T follicular helper cell (primary cell): ENCODE results near the gene SFT2D3.

ENCODE experiments used
- DNase-seq: peaks from one replicate; pipeline ENCODE4 v3.0.0-alpha.2; 2020; ENCODE audit warnings: low read depth

Gene SFT2D3

DNA sequence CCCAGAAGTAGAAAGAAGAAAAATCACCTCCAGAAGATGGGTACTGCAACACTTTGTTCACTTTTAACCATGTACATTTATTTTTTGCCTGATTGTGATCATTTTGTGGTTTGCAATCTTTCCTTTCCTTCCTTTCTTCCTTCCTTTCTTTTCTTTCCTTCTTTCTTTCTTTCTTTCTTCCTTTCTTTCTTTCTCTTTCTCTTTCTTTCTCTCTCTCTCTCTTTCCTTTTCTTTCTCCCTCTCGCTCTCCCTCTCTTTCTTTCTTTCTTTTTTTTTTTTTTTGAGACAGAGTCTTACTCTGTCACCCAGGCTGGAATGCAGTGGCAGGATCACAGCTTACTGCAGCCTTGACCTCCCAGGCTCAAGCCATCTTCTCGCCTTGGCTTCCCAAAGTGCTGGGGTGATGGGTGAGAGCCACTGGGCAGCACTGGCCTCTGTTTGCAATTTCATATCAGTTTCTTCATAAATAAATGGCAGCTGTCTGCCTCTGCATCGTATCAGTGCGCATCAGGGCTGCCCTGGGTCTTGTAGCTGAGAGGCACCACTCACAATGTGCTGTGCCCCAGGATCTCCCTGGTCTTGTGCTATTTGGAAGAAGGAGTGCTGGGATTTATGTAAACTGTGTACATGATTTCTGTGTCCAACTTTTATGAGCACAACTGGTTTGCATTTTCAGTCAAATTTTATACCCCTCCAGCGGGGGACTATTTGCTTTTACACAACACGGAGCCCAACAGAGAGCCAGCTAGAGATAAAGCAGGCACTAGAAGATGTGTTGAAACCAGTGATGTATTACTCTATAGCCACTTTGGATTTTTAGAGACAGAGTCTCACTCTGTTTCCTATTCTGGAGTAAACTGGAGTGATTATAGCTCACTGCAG, 19.1 kb upstream of the SFT2D3 start:
- no peak for DNase-seq

DNA sequence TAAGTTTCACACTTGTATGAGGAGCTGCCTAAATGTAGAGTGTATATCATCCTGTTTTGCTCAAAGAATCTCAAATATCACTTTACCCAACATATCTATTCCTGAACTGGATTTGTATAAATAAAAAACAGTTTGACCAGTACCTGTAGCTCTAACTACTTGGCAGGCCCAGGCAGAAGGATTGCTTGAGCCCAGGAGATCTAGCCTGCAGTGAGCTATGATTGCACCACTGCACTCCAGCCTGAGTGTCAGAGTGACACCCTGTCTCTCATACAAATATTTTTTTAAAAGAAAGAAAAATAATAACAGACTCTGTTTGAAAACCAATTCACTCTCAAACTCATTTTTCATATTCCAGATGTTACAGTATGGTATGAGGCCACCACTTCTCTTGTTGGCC, 18.2 kb upstream of the SFT2D3 start:
- no peak for DNase-seq

DNA sequence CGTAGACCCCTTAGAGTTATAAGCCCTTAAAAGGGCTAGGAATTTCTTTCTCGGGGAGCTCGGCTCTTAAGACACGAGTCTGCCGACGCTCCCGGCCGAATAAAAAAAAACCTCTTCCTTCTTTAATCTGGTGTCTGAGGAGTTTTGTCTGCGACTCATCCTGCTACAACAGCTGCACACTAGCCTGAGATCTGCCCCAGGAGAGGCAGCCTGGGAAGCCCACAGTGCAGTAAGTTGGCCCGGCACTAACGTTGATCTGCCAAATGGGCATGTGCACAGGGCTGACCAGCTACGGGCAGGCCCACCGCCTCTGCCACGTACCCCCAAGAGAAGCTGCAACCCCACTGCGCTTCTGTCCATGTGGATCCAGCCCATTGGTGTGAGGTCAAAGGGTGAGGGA, 17.5 kb upstream of the SFT2D3 start:
- no peak for DNase-seq

GRCh38 chr2:127685410-127686080, 15.8 kb upstream of the SFT2D3 start:
- no peak for DNase-seq

DNA sequence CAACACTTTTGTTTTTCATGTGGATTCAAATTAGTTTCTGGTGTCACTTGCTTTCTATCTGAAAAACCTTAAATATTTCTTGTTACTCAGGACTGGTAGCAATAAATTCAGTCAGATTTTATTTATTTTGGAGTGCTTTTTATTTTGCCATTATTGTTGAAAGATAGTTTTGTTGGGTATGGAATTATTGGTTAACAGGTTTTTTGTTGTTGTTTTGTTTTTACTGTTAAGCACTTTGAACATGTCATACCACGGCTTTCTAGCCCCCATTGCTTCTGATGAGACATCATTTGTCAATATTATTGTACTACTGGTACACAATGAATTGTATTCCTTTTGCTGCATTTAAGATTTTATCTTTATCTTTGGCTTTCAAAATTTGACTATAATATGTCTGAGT, 12.9 kb upstream of the SFT2D3 start:
- DNase-seq, result no peak

DNA sequence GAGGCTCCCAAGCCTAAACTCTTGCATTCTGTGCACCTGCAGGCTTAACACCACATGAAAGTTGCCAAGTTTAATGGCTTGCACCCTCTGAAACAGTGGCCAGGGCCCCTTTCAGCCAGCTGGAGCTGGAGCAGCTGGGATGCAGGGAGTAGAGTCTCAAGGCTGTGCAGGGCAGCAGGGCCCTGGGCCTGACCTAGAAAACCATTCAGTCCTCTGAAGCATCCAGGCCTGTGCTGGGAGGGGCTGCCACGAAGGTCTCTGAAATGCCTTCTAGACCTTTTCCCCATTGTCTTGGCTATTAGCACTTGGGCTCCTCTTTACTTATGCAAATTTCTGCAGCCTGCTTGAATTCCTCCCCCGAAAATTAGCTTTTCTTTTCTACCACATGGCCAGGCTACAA, 10.6 kb upstream of the SFT2D3 start:
- no peak for DNase-seq

DNA sequence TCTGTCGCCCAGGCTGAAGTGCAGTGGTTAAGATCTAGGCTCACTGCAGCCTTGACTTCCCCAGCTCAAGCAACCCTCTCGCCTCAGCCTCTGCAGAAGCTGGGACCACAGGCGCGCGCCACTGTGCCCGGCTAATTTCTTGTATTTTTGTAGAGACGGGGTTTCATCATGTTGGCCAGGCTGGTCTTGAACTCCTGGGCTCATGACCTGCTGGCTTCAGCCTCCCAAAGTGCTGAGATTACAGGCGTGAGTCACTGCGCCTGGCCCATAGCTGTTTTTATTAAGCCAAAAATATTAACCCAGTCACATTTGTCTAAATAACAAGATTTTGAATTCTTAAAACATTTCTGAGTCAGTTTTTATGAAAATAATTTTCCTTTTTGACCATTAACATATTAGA, 6.3 kb upstream of the SFT2D3 start:
- DNase-seq, result no peak

- DNase-seq, result peak; percentile 12
These were observed 5.5 kb upstream of the SFT2D3 start for GRCh38 chr2:127695491-127696472.

DNA sequence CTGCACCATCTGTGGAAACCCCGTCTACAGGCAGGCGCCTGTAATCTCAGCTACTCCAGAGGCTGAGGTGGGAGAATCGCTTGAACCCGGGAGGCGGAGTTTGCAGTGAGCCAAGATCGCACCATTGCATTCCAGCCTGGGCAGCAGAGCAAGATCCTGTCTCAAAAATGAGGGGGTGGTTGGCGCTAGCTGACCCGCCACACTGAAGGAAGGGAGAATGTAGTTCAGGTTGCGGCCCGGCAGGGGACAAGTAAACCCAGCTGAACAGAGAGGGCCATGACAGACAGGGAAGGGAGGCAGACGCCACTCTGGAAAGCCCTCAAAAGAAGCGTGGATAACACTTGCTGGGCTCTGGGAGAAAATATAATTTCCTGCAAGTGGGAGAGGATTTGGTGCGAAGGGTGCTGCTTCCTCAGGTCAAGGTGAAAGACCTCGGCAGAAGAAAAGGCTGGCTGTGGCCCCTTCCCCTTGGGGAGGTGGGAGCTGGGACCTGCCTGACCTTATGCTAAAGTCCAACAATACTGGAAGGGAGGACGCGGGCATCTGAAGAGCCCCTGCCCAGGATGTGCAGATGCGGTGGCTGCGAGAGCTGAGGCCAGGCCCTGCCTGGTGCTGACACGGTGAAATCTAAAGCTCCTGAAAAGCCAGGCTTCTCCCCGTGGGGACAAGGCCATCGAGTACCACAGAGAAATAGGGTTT, 3.7 kb upstream of the SFT2D3 start:
- DNase-seq, result no peak

- DNase-seq, result no peak
These were observed 2.5 kb upstream of the SFT2D3 start for GRCh38 chr2:127698553-127699355.

GRCh38 chr2:127700527-127701192, 637 bp upstream of the SFT2D3 start:
- no peak for DNase-seq

- peak; percentile 70 for DNase-seq
These were observed 526 bp downstream of the SFT2D3 start for GRCh38 chr2:127701651-127702394.

- DNase-seq, result no peak
These were observed 1.2 kb downstream of the SFT2D3 start for GRCh38 chr2:127702395-127703009.

DNA sequence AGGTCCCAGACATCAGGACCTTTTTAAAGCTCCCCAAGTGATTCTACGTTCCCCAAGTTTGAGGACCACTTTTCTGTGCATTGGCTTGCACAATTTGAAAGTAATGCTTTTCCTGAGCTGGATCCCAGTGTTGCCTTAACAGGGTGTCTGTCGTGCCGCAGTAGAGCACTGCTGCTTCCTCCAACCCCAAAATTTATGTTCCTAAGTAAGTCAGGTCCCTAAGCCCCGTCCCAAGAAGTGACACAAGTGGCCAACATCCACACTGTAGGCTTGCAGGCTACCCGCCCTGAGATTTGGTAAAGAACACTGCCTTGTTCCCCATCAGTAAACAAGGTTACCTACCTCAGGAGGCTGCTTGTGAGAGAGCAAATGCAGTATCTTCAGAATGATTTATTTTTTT, 2.0 kb downstream of the SFT2D3 start:
- no peak for DNase-seq

DNA sequence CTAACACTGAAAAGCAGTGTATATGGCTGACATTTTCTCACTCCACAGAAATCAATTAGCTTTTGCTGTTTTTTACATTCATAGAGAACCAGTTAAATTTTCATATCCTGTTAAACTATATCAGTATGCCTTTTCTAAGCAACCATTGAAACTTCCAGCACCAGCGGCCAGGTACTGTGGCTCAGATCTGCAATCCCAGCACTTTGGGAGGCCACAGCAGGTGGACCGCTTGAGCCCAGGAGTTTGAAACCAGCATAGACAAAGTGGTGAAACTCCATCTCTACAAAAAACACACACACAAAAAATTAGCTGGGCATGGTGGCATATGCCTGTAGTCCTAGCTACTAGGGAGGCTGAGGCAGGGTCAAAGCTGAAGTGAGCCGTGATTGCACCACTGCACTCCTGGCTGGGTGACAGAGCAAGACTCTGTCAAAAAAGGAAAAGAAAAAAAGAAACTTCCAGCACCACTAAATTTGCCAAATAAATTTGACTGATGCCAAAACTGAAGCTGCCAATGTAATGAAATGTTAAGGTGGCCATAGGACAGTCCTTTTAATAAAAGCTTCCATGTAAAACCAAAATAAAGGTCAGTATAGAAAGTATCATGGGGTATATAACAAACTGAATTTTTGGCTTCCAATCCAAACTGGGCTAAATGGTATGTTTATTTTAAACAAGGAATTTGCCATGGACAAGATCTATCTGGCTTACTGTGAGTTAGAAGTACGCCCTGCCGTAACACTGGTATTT, 3.5 kb downstream of the SFT2D3 start:
- DNase-seq, result no peak

DNA sequence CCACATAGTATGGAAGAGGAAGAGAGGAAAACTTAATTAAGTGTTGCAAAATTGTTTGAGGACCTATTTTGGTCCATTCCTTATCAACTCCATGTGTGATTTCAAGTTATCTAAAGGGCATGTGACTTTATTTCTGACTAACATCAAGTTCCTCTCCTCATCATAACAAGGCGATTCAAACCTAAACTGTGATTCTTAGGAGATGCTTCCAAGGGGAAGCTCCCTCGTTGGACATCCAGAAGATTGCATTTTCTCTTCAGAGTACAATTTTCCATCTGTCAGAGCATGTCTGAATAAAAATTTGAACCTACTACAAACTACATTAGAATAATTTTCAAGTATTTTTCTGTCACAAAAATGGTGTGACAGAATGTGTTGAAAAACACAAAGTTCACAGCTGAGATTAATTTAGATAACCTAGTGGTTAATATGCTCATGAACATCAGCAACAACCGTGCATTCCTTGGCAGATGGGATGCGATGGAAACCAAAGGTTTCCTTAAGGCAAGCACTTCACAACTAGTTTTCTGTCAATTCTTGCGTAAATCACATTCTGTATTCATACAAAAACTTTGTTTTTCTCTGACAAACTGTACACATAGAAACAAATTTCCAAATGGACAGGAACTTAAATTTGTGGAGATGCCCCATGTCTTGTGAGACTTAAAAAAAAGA, 4.2 kb downstream of the SFT2D3 start:
- DNase-seq, result no peak

DNA sequence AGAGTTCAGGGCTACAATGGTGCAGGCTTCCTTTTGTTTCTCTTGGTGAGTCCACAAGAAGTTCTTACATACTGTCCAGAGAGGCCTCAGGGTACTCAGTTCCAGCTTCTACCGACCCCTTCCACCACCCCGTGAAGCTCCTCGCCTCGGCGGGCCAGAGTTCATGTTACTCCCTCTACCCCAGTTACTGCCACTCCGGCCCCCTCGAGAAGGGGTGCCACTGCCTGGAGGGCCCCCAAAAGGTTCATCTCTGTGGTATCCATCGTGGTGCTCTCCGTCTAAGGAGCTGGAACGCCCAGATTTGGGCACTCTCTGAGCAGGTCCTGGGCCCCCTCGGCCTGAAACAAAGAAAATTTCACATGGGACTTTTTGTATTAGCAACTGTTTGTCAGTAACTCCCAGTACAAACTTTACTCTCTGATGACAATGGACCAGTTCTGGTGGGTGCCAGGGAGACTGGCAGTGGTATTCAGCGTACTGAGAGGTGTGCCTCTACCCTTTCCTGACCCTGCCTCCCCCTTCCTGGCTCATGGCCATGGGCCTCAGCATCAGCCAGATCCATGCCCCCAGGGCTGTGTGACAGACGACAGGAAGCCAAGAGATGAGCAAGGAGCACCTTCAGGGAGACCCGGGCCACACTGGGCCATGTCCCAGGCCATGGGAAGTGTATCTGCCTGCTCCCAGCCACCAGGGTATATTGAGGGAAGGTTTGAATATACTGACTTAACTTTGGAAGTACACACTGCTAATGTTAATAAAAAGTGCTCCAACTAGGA, 5.1 kb downstream of the SFT2D3 start:
- no peak for DNase-seq
